SK-N-SH (cell line): ENCODE results near the gene MFSD2B.

Source experiments
- ZBTB33 ChIP-seq: IDR thresholded peaks from 2 replicates; pipeline ENCODE4 v1.4.0; 2012; ENCODE audit warnings: low read depth, borderline replicate concordance
- TF ChIP-seq, protein P1 (sequence below): fragments of 200-600 bp; sonication (generic); IDR thresholded peaks from 2 replicates; pipeline ENCODE4 v1.6.1; 2017; ENCODE audit warnings: antibody characterized with exemption, mild to moderate bottlenecking, moderate library complexity

- TF ChIP-seq, protein P1, sequence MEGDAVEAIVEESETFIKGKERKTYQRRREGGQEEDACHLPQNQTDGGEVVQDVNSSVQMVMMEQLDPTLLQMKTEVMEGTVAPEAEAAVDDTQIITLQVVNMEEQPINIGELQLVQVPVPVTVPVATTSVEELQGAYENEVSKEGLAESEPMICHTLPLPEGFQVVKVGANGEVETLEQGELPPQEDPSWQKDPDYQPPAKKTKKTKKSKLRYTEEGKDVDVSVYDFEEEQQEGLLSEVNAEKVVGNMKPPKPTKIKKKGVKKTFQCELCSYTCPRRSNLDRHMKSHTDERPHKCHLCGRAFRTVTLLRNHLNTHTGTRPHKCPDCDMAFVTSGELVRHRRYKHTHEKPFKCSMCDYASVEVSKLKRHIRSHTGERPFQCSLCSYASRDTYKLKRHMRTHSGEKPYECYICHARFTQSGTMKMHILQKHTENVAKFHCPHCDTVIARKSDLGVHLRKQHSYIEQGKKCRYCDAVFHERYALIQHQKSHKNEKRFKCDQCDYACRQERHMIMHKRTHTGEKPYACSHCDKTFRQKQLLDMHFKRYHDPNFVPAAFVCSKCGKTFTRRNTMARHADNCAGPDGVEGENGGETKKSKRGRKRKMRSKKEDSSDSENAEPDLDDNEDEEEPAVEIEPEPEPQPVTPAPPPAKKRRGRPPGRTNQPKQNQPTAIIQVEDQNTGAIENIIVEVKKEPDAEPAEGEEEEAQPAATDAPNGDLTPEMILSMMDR = no peak
- no peak for TF ChIP-seq ZBTB33
Observed at GRCh38 chr2:24017711-24018110, 7.8 kb downstream of the MFSD2B start.
